ENCODE results near the gene CALML3.

DNA sequence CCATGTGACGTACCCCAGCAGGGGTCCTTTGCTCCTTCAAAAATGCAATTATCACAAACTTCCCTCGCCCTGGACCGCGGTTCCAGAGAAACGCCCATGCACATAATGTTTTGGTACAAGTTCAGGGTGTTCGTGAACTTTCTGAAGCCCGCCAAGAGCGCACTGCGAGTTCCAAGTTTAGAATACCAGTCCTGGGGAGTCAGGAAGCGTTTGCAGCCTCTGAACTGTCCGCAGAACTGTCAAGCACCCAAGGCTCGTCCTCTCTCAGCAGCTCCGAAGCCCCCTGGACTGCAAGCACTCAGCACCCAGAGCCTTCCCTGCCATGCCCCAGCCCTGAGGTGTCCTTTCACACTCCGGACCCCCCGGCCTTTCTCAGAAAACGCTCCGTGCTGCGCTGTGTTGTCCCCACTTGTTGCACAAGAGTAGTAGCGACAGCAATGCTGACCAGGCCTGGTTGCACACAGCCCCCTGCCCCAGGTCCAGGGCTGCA is 30.3 kb downstream of the CALML3 start:
- TF ChIP-seq, protein P1, sequence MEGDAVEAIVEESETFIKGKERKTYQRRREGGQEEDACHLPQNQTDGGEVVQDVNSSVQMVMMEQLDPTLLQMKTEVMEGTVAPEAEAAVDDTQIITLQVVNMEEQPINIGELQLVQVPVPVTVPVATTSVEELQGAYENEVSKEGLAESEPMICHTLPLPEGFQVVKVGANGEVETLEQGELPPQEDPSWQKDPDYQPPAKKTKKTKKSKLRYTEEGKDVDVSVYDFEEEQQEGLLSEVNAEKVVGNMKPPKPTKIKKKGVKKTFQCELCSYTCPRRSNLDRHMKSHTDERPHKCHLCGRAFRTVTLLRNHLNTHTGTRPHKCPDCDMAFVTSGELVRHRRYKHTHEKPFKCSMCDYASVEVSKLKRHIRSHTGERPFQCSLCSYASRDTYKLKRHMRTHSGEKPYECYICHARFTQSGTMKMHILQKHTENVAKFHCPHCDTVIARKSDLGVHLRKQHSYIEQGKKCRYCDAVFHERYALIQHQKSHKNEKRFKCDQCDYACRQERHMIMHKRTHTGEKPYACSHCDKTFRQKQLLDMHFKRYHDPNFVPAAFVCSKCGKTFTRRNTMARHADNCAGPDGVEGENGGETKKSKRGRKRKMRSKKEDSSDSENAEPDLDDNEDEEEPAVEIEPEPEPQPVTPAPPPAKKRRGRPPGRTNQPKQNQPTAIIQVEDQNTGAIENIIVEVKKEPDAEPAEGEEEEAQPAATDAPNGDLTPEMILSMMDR (IDR thresholded peaks at IDR 0.05) = no peak
- TF ChIP-seq POLR2A (IDR thresholded peaks at IDR 0.05) = no peak
